Hepatocyte (in vitro differentiated cells): ENCODE measurements around the gene KCNMA1. TPM values are rescaled to one million over a fixed set of nuclear protein-coding genes. Genes with fewer than 3 reads are reported as not detected.
"Not testable (repeated sequence)": the region's sequence is repeated elsewhere in the genome, so short reads cannot be mapped to it uniquely, and the experiment has no call there.

Experiments
- DNase-seq: peaks from one replicate; pipeline ENCODE4 v3.0.0-alpha.2; 2016; ENCODE audit warnings: low spot score
- H2AFZ ChIP-seq: fragments of 200-600 bp; sonication (generic); 2 replicates; pipeline ENCODE4 v1.6.0; 2016; ENCODE audit warnings: antibody characterized with exemption, mild to moderate bottlenecking
- H3K27ac ChIP-seq: fragments of 200-600 bp; sonication (generic); 2 replicates; pipeline ENCODE4 v1.5.1; 2016; ENCODE audit warnings: mild to moderate bottlenecking
- H3K27me3 ChIP-seq: fragments of 200-600 bp; sonication (generic); 2 replicates; pipeline ENCODE4 v1.6.1; 2016
- H3K36me3 ChIP-seq: fragments of 200-600 bp; sonication (generic); replicated peaks from 2 replicates; pipeline ENCODE4 v1.5.1; 2016; ENCODE audit warnings: low read depth; ENCODE audit not compliant: insufficient read depth
- H3K4me1 ChIP-seq: fragments of 200-600 bp; sonication (generic); 2 replicates; pipeline ENCODE4 v1.5.1; 2016; ENCODE audit warnings: mild to moderate bottlenecking, moderate library complexity; ENCODE audit not compliant: insufficient read depth
- H3K4me2 ChIP-seq: fragments of 200-600 bp; sonication (generic); 2 replicates; pipeline ENCODE4 v1.6.0; 2016
- H3K4me3 ChIP-seq: fragments of 200-600 bp; sonication (generic); 2 replicates; pipeline ENCODE4 v1.5.1; 2016; ENCODE audit warnings: mild to moderate bottlenecking
- H3K79me2 ChIP-seq: fragments of 200-600 bp; sonication (generic); 2 replicates; pipeline ENCODE4 v1.6.0; 2017; ENCODE audit warnings: mild to moderate bottlenecking
- H3K9me2 ChIP-seq: fragments of 200-600 bp; sonication (generic); replicated peaks from 2 replicates; pipeline ENCODE4 v1.6.0; 2017; ENCODE audit warnings: mild to moderate bottlenecking; ENCODE audit not compliant: insufficient read depth
- H3K9me3 ChIP-seq: fragments of 200-600 bp; sonication (generic); 2 replicates; pipeline ENCODE4 v1.5.1; 2016; ENCODE audit warnings: low read depth, mild to moderate bottlenecking
- H4K20me1 ChIP-seq: fragments of 200-600 bp; sonication (generic); 2 replicates; pipeline ENCODE4 v1.6.0; 2016; ENCODE audit warnings: mild to moderate bottlenecking; ENCODE audit not compliant: insufficient read depth, poor library complexity, severe bottlenecking
- CTCF ChIP-seq: fragments of 200-600 bp; sonication (generic); IDR thresholded peaks from 2 replicates; pipeline ENCODE4 v1.5.1; 2016; ENCODE audit warnings: antibody characterized with exemption, mild to moderate bottlenecking; ENCODE audit not compliant: poor library complexity
- EZH2 ChIP-seq: fragments of 200-600 bp; sonication (generic); IDR thresholded peaks from 2 replicates; pipeline ENCODE4 v1.6.1; 2016; ENCODE audit warnings: antibody characterized with exemption, mild to moderate bottlenecking, borderline replicate concordance
- EZH2phosphoT487 ChIP-seq: fragments of 200-600 bp; sonication (generic); IDR thresholded peaks from one replicate; pipeline ENCODE4 v1.6.1; 2018; ENCODE audit warnings: antibody characterized with exemption, mild to moderate bottlenecking, low read depth, moderate library complexity; ENCODE audit not compliant: unreplicated experiment, severe bottlenecking
- WGBS: methylation state at CpG from one replicate; pipeline ENCODE4 v1.1.6; 2016; ENCODE audit warnings: low lambda C conversion rate; ENCODE audit errors: missing lambda C conversion rate; 5-methylcytosine and 5-hydroxymethylcytosine counted together
- polyA plus RNA-seq: library from polyadenylated mRNA; unstranded; fragments of >200 nt; fragmentation: Nextera tagmentation; extraction: Ambion mirVana; gene quantifications from 2 replicates; pipeline ENCODE4 v1.2.1, GENCODE V29; 2016
- total RNA-seq: library from RNA; depleted of rRNA; stranded (reverse); fragments of >200 nt; gene quantifications from 2 replicates; pipeline ENCODE4 v1.2.3, GENCODE V29; 2014

The KCNMA1 gene
- total and polyA plus RNA-seq, 2 experiments from 2014 or later: 42.6 to 73.3 TPM

- no peak overlapping the region for H3K4me2 ChIP-seq
- no peaks in the 10 kb centered on the region for H4K20me1 ChIP-seq
- DNase-seq: no peak
- H3K27me3 ChIP-seq: no peaks in the 10 kb centered on the region
- no peaks in the 10 kb centered on the region for H3K9me3 ChIP-seq
- H3K79me2 ChIP-seq: no peaks in the 10 kb centered on the region
- H3K27ac ChIP-seq: no peak overlapping the region
- H3K4me1 ChIP-seq: no peaks in the 10 kb centered on the region
- no peaks in the 10 kb centered on the region for H3K36me3 ChIP-seq
- no peak for TF ChIP-seq EZH2phosphoT487
- no peak for TF ChIP-seq CTCF
- H3K9me2 ChIP-seq: no peaks in the 10 kb centered on the region
- no peak overlapping the region for H2AFZ ChIP-seq
- WGBS: 72% methylated on average over 4 of the region's 4 CpGs
- H3K4me3 ChIP-seq: no peak overlapping the region
Measured at GRCh38 chr10:77685432-77685831, 47.8 kb upstream of the KCNMA1 start.

GRCh38 chr10:77683088-77683432, 45.5 kb upstream of the KCNMA1 start:
- not testable (repeated sequence) for H3K27me3 ChIP-seq, H3K79me2 ChIP-seq, H2AFZ ChIP-seq, H3K4me1 ChIP-seq, DNase-seq, H3K9me3 ChIP-seq, H3K9me2 ChIP-seq, H4K20me1 ChIP-seq, H3K27ac ChIP-seq, H3K36me3 ChIP-seq, H3K4me3 ChIP-seq, H3K4me2 ChIP-seq
- 93% methylated on average over 8 of the region's 8 CpGs for WGBS

GRCh38 chr10:77682393-77683087, 44.9 kb upstream of the KCNMA1 start:
- no peak for TF ChIP-seq EZH2phosphoT487
- TF ChIP-seq CTCF: no peak
- TF ChIP-seq EZH2: no peak
- Histone ChIP-seq H4K20me1 (no peaks in the 10 kb centered on the region), H3K27me3 (no peaks in the 10 kb centered on the region), H3K79me2 (no peaks in the 10 kb centered on the region), H3K9me2 (no peaks in the 10 kb centered on the region), H3K9me3 (no peaks in the 10 kb centered on the region), H2AFZ (no peak overlapping the region), H3K4me2 (no peak overlapping the region), H3K4me3 (no peak overlapping the region), H3K27ac (no peak overlapping the region), H3K4me1 (no peaks in the 10 kb centered on the region), H3K36me3 (no peaks in the 10 kb centered on the region)
- no peak for DNase-seq
- 95% methylated on average over 5 of the region's 5 CpGs for WGBS

GRCh38 chr10:77681839-77682238, 44.2 kb upstream of the KCNMA1 start:
- no peaks in the 10 kb centered on the region for H3K4me1 ChIP-seq
- H2AFZ ChIP-seq: no peak overlapping the region
- no peak overlapping the region for H3K4me2 ChIP-seq
- no peak overlapping the region for H3K4me3 ChIP-seq
- no peak for DNase-seq
- WGBS: 83% methylated on average over 6 of the region's 6 CpGs
- H3K9me2 ChIP-seq: no peaks in the 10 kb centered on the region
- no peaks in the 10 kb centered on the region for H3K27me3 ChIP-seq
- H4K20me1 ChIP-seq: no peaks in the 10 kb centered on the region
- H3K27ac ChIP-seq: no peak overlapping the region
- H3K9me3 ChIP-seq: no peaks in the 10 kb centered on the region
- no peaks in the 10 kb centered on the region for H3K36me3 ChIP-seq
- TF ChIP-seq CTCF (no peak), EZH2 (no peak), EZH2phosphoT487 (no peak)
- H3K79me2 ChIP-seq: no peaks in the 10 kb centered on the region
